Measurements from ENCODE around the gene NEGR1.

DNA sequence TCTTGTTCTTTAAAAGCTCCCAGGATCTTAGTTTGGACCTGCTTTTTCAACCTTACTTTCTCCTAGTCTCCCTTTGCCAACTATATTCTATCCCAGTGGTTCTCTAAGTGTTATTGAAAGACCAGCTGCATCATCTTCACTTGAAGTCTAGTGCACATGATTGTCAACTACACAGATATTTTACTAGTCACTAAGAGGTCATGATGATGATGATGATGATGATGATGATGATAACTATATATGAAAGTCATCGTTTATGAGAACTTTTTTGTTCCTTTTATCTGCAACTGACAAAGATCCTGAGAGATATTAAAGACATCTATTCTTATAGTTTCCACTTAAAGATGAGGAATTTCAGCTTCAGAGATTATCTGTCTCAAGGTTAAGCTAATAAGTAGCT, 722.5 kb downstream of the NEGR1 start:
- no peak for TF ChIP-seq CTCF (IDR thresholded peaks at IDR 0.05; ENCODE audit: extremely low read depth in 1 of 2, insufficient read depth in 1 of 2, low read depth in 1 of 2, low read length in 2 of 2)
- no peak for TF ChIP-seq MAX (IDR thresholded peaks at IDR 0.05; ENCODE audit: insufficient read depth, insufficient read length)
